Airway epithelial cell (primary cell): ENCODE data around the gene PPP1R8. TPM values are rescaled to one million over a fixed set of nuclear protein-coding genes. Genes with fewer than 3 reads are reported as not detected.

Experiments used
- total RNA-seq: library from RNA; depleted of rRNA; stranded (reverse); fragments of >200 nt; gene quantifications from 2 replicates; pipeline ENCODE4 v1.2.3, GENCODE V29; 2015

PPP1R8 gene
- total RNA-seq, result 32.8 and 33.2 TPM in 2 replicates

GRCh38 chr1:27830621-27831440 lies at the start of gene PPP1R8:
Gene PPP1R8, plus strand, starts transcription at chr1:27830782. Its CDS starts 54 bp downstream, at chr1:27830836.

GRCh38 chr1:27872059-27872801 lies 41.6 kb downstream of the PPP1R8 start, which contains the start of gene THEMIS2:
Gene THEMIS2, plus strand, starts transcription at chr1:27872544. Its CDS starts 28 bp downstream, at chr1:27872572.

Other genes with a start within 250 kb of the PPP1R8 start
- 24.5 and 37.7 TPM in 2 replicates for gene AHDC1, start 226.6 kb upstream of the PPP1R8 start, total RNA-seq
- not detected in 2 replicates for gene FGR, start 195.6 kb upstream of the PPP1R8 start, total RNA-seq
- gene IFI6, start 158.6 kb upstream of the PPP1R8 start, total RNA-seq, result 5.1 and 7.6 TPM in 2 replicates
- 6.3 and 9.8 TPM in 2 replicates for gene FAM76A, start 104.8 kb upstream of the PPP1R8 start, total RNA-seq
- 30.5 and 35.0 TPM in 2 replicates for gene STX12, start 57.6 kb upstream of the PPP1R8 start, total RNA-seq
- gene THEMIS2, start 41.8 kb downstream of the PPP1R8 start, total RNA-seq, result 6.8 and 8.8 TPM in 2 replicates
- 25.4 and 38.7 TPM in 2 replicates for gene RPA2, start 83.8 kb downstream of the PPP1R8 start, total RNA-seq
- gene SMPDL3B, start 104.2 kb downstream of the PPP1R8 start, total RNA-seq, result 3.7 and 4.4 TPM in 2 replicates
- 5.9 and 7.3 TPM in 2 replicates for gene XKR8, start 129.2 kb downstream of the PPP1R8 start, total RNA-seq